GM10248 (cell line): ENCODE results near the gene FAM131B.

Experiments
- CTCF ChIA-PET: fragments of 300-600 bp; sonication (Branson Sonifier 250); formaldehyde crosslinking; extraction: SDS; loops from one replicate; lab custom pipeline; 2021; ENCODE audit warnings: antibody characterized with exemption; lab: Yijun Ruan, JAX
- POLR2A ChIA-PET: fragments of 350-650 bp; sonication (Branson Sonifier 250); formaldehyde crosslinking; extraction: SDS; loops from one replicate; lab custom pipeline; 2020; ENCODE audit warnings: antibody characterized with exemption; lab: Yijun Ruan, JAX
- DNase-seq: peaks from one replicate; pipeline ENCODE4 v3.0.0; 2012; ENCODE audit errors: extremely low spot score
- TF ChIP-seq, protein P1 (sequence below): IDR thresholded peaks from 2 replicates; pipeline ENCODE4 v1.5.1; 2012; ENCODE audit warnings: mild to moderate bottlenecking, low read depth; ENCODE audit errors: extremely low read depth, missing control alignments, control extremely low read depth

The FAM131B gene

DNA sequence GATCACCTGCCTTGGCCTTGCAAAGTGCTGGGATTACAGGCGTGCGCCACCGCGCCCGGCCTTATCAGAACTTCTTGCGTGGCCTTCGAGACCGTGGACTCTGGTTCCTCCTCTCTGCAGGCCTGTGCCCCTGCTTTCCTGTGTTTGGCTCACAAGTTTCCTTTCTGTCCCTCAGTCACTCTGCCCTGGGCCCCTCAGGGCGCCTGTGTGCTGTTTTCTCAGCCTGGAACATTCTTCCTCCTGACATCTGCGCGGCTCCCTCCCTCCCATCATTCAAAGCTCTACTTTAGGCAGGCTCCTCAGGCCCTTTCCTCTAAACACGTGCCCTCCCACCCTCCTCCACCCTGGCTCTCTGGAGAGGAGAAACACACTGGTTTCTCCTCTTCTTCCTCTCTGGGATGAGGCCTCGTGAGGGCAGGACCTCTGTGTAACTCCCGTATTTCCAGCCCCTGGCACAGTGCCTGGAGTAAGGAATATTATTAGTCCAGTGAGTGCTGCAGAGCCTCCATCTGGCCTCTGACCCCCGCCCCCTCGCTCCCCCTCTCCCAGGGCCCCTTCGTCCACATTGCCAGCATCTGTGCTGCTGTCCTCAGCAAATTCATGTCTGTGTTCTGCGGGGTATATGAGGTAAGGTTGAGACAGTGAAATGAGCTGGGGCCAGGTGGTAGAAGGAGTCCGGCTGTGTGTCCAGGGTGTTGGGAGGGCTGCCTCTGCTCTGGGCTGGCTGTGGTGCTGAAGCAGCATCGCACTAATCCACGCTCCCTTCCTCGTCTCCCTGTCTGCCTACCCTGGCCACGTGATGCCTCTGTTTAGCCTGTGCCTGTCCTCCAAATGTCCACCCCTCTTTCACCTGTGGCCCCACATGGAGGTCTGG lies 39.5 kb downstream of the FAM131B start:
- ChIA-PET CTCF (interaction anchor here (1.0 kb wide), 1 partner anchor 82 kb away, joined by 3 read pairs; no protein-coding TSS in a partner anchor), POLR2A (no interaction called here)
- TF ChIP-seq, protein P1, sequence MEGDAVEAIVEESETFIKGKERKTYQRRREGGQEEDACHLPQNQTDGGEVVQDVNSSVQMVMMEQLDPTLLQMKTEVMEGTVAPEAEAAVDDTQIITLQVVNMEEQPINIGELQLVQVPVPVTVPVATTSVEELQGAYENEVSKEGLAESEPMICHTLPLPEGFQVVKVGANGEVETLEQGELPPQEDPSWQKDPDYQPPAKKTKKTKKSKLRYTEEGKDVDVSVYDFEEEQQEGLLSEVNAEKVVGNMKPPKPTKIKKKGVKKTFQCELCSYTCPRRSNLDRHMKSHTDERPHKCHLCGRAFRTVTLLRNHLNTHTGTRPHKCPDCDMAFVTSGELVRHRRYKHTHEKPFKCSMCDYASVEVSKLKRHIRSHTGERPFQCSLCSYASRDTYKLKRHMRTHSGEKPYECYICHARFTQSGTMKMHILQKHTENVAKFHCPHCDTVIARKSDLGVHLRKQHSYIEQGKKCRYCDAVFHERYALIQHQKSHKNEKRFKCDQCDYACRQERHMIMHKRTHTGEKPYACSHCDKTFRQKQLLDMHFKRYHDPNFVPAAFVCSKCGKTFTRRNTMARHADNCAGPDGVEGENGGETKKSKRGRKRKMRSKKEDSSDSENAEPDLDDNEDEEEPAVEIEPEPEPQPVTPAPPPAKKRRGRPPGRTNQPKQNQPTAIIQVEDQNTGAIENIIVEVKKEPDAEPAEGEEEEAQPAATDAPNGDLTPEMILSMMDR, result no peak
- DNase-seq, result no peak

DNA sequence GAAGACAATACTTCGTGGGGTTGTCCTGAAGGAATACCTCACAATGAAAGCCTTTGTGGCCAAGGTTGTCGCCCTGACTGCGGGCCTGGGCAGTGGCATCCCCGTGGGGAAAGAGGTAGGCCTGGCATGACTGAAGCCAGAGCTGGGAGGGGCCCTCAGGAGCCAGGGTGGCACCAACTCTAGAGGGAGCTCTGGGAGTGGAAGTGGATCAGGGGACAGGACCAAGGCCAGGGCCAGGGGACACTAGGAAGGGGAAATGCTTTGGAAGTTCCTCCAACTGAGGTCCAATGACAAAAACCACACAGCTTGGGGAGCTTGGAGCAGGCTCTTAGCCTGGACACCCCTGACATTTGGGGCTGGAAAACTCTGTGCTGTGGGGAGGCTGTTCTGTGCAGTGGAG lies 40.8 kb downstream of the FAM131B start:
- ChIA-PET POLR2A (no interaction called here), CTCF (interaction anchor here (0.7 to 1.4 kb wide), 2 partner anchors 8 to 17 kb away, joined by 3 to 4 read pairs; no protein-coding TSS in a partner anchor)
- TF ChIP-seq, protein P1, result no peak
- DNase-seq, result no peak

DNA sequence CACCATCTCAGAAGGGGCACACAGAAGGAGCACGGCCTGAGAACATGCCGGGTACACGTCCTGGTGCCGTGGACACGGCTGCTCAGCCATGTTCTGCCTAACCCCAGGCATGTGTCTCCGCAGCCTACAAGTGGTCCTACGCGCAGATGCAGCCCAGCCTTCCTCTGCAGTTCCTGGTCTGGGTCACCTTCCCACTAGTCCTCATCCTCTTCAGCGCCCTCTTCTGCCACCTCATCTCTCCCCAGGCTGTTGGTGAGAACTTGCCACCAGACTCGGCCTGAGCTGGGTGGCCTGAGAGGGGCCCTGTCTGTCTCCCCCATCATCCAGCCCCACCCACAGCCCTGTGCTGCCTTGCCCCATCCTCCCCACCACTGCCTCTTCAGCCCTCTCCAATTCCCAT lies 41.3 kb downstream of the FAM131B start:
- ChIA-PET CTCF (interaction anchor here (0.7 to 1.4 kb wide), 2 partner anchors 9 to 17 kb away, joined by 3 to 4 read pairs; no protein-coding TSS in a partner anchor), POLR2A (no interaction called here)
- no peak for DNase-seq
- TF ChIP-seq, protein P1, result no peak

DNA sequence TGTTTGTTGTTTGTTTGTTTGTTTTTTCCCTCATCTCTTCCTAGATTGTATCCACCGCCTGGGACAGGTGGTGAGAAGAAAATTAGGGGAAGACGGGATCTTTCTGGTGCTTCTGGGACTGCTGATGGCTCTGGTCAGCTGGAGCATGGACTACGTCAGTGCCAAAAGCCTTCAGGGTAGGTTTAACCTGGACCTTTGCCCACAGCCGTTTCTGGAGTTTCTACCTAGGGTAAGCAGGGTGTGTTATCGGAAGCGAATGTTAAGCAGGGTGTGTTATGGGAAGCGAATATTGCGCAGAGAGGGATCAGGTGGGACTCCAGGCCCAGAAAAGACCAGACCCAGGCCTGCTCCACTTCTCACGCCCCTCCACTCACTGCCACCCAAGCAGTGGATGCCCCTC lies 41.9 kb downstream of the FAM131B start:
- DNase-seq, result no peak
- TF ChIP-seq, protein P1, result no peak
- CTCF ChIA-PET, result no interaction called here
- POLR2A ChIA-PET, result no interaction called here

DNA sequence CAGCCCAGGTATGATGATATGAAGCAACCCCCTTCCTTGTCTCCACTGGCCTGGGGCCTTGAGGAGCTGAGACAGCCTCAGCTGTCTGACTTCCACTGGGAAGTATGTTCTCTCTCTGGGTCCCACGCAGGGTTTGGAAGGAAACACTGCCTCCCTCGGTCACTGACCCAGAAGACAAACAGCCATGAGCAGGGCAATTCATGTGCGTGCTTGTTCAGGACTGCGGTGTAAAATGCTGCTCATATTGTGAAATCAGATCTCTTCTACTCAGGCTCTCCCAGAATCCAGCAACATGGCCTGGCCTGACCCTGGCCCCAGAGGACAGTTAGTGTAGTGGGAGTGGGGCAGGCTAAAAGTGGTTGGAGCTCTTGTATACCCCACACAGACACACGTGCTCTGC lies 43.9 kb downstream of the FAM131B start:
- TF ChIP-seq, protein P1, result no peak
- ChIA-PET POLR2A (no interaction called here), CTCF (interaction anchor here (1.1 to 1.2 kb wide), 3 partner anchors 9 to 18 kb away, joined by 3 to 4 read pairs (median 4); no protein-coding TSS in a partner anchor)
- no peak for DNase-seq

DNA sequence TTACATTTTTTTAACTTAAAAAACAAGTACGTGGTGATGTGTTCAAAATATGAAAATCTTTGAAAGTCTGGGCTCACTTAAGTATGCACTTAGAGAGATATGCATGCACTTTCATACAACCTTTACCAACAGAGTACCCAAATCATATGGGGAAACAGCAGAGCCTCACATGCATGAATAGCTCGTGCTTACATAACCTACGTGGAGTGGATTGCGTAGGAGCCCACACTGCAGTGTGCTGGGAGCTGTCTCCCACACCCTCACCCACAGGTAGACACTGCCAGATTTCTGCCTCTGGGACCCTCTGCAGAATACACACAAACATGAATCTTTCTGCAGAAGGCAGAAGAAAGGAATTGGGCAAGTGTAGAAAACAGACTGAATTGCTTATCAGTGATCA lies 46.0 kb downstream of the FAM131B start:
- ChIA-PET POLR2A (interaction anchor here (0.7 kb wide), 1 partner anchor 17 kb away, joined by 3 read pairs; no protein-coding TSS in a partner anchor), CTCF (interaction anchor here (0.8 to 2.0 kb wide), 7 partner anchors 11 to 102 kb away, joined by 4 to 8 read pairs (median 5); no protein-coding TSS in a partner anchor)
- TF ChIP-seq, protein P1, result no peak
- DNase-seq, result no peak
